ENCODE data around the gene RABL6.
A peak's percentile ranks its signal among the peaks of the same experiment; 100 is the strongest.
"Not testable (repeated sequence)": the region's sequence is repeated elsewhere in the genome, so short reads cannot be mapped to it uniquely, and the experiment has no call there.

Gene RABL6

DNA sequence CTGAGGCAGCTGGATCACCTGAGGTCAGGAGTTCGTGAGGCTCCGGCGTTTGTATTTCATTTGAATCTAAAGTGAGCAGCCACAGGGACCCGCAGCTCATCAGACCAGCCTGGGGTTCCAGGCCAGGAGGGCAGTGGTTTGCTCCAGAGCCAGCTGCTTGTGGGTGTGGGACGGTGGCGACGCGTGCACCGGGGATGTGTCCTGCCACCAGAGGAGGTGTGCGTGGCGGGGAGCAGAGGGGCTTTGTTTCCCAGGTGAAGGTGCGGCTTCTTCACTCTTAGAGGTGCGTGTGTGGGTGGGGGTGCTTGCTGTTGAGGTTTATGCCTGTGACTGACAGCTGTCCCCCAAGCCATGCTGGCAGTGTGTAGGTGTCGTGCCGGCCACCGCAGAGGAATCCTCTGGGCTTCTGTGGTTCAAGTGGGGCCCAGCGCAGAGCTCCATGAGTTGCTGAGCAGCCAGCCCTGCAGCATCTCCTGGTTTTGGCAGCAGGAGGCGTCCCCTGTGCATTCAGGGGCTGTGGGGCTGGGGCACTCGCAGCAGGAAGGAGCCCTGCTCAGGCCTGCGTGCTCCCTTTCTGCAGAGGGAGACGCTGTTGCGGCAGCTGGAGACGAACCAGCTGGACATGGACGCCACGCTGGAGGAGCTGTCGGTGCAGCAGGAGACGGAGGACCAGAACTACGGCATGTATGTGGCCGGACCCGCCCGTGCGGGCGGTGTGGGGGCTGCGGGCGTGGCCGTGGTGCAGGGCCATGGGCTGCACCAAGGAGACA is 27.6 kb downstream of the RABL6 start:
- DNase-seq (ENCODE audit: low read depth) = no peak

DNA sequence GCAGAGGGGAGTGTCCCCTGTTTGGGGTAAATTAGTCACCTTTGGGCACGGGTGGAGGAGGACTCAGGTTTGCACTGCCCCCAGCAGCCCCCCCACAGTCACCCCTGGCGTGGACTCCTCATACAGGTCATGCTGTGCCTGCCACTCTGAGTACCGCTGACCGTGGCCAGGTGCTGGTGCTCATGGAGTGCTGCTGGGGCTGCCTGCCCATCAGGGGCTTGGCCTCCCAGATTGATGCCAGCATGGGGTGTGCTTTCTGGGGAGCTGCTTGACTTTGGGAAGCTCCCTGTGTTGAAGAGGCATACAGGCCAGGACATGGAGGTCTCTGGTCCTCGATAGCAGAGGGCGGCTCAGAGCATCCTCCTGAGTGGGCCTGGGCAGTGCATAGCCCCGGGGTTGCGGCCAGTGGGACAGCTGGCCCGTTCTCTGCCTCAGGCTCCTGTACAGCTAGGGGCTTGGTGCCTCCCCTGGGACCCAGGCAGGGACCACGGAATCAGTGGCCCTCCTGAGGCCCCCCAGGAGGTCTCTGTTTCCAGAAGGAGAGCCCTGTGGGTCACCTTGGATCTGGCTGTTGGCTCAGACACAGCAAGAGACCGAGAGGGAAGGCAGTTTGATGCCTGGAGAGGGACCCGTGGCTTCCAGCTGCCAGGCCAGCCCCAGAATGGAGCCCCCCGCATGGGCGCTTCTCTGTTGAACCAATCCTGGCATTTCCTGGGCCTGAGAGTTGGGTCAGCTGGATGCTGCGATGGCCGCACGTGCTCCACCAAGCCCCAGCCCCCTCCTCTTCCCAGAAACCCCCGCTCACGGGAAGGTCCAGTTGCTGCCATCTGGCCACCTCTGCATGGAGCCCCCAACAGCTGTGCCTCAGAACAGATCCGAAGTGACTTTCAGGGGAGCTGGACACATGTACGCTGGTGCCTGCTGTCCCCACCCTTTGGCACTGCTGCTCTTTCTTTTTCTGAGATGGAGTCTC is 28.5 kb downstream of the RABL6 start:
- DNase-seq (ENCODE audit: low read depth) = no peak

DNA sequence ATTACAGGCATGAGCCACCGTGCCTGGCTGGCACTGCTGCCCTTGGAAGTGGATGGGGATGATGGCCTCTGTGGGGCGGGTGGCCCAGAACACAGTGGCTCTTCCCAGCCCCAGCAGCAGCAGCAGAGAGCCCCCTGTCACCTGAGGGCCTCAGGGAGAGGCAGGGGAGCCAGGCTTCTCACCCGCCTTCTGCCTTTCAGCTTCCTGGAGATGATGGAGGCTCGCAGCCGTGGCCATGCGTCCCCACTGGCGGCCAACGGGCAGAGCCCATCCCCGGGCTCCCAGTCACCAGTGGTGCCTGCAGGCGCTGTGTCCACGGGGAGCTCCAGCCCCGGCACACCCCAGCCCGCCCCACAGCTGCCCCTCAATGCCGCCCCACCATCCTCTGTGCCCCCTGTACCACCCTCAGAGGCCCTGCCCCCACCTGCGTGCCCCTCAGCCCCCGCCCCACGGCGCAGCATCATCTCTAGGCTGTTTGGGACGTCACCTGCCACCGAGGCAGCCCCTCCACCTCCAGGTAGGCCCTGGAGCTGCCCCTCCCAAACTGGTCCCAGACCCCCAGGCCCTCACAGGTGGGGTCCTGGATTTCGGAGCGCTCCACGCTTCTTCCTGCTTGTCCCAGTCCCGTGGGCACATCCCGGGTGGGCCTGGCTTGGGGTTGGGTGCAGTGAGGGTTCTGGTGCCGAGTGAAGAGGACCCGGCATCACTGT is 29.6 kb downstream of the RABL6 start:
- DNase-seq (ENCODE audit: low read depth) = no peak

DNA sequence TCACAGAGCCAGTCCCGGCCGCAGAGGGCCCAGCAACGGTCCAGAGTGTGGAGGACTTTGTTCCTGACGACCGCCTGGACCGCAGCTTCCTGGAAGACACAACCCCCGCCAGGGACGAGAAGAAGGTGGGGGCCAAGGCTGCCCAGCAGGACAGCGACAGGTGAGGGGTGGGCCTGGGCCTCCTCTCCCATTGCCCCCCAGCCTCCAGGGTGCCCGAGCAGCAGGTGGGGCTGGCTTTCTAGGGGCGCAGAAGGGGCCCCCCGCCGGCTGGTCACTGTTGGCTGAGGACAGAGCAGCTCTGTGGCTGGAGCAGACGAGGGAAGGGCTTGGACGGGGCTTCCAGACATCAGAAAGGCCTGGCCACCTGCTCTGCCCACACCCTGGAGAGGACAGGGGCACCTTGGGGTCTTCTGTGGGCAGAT is 30.1 kb downstream of the RABL6 start:
- DNase-seq (ENCODE audit: low read depth) = not testable (repeated sequence)

DNA sequence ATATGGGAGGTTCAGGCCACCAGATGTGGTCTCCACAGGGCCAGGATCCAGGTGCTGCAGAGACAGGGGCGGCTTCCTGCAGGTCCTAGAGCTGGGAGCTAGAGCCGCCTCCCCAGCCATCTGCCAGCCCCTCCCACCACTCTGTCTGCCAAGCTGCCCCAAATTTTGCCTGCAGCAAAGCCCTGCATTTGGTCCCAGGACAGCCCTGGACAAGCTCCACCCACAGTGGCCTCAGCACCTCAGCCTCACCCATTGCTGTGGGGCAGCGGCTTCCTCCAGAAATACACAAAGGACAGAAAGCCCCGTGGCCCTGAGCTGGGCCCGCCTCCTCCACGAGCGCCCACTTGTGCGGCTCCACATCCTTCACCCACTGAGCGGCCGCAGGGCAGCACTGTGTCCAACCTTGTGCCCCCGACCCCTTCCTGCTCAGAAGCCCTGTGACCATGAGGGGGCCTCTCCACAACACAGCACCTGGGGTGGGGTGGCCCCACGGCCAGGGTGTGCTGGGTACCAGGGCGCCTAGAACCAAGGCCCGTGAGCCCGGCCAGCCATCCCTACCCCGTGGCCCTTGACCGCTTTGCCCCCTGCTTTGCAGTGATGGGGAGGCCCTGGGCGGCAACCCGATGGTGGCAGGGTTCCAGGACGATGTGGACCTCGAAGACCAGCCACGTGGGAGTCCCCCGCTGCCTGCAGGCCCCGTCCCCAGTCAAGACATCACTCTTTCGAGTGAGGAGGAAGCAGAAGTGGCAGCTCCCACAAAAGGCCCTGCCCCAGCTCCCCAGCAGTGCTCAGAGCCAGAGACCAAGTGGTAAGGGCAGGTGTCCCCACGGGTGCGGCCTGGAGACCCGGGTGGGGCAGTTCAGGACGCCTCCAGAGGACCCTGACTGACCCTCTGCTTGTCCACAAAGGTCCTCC is 30.8 kb downstream of the RABL6 start:
- DNase-seq (ENCODE audit: low read depth) = no peak

DNA sequence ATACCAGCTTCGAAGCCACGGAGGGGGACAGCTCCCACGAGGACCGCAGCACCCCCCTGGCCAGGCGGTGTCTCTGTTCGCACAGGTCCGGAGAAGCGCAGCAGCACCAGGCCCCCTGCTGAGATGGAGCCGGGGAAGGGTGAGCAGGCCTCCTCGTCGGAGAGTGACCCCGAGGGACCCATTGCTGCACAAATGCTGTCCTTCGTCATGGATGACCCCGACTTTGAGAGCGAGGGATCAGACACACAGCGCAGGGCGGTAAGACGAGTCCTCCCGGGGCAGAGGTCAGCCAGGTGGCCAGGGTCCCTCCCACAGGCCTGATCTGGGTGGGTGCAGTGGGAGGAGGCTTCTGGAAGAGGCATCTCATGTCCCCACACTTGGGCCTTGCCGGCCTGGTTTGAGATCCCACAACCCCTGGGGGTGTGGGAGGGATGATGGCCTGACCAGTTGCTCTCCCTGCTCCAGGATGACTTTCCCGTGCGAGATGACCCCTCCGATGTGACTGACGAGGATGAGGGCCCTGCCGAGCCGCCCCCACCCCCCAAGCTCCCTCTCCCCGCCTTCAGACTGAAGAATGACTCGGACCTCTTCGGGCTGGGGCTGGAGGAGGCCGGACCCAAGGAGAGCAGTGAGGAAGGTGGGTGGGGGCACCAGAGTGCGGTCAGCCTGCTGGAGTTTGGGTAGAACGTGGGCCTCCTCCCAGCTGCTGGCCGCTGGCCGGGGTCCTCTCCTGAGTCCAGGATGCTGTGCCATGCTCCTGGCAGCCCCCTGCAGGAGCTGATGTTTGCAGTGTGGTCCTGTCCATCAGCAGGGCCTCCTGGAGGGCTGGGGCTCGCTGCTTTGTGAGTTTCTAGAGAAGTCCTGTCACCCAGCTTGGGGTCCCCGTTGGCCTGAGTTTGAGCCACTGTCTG is 31.7 kb downstream of the RABL6 start:
- DNase-seq (ENCODE audit: low read depth) = no peak

DNA sequence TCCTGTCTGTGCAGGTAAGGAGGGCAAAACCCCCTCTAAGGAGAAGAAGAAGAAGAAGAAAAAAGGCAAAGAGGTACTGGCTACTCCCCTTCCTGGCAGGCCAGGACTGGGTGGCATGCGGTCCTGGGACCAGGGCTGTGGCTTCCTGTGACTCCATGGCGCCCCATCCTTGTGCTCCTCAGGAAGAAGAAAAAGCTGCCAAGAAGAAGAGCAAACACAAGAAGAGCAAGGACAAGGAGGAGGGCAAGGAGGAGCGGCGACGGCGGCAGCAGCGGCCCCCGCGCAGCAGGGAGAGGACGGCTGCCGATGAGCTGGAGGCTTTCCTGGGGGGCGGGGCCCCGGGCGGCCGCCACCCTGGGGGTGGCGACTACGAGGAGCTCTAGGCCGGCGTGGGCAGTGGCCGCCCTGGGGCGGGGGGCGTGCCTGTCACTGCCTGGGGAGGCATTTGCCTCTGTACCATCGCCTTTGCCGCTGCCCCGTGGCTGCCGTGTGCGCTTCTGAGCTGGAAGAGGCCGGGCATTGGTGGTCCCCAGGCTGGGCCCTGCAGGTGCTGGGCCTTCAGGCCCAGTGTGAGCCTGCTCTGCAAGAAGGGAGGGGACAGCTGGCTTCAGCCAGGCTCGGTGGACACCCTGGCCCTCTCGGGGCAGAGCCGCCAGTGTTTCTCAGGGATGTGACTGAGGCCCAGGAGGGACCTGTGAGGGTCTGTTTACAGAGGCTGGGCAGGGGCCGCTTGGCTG is 32.6 kb downstream of the RABL6 start:
- DNase-seq (ENCODE audit: low read depth) = no peak

DNA sequence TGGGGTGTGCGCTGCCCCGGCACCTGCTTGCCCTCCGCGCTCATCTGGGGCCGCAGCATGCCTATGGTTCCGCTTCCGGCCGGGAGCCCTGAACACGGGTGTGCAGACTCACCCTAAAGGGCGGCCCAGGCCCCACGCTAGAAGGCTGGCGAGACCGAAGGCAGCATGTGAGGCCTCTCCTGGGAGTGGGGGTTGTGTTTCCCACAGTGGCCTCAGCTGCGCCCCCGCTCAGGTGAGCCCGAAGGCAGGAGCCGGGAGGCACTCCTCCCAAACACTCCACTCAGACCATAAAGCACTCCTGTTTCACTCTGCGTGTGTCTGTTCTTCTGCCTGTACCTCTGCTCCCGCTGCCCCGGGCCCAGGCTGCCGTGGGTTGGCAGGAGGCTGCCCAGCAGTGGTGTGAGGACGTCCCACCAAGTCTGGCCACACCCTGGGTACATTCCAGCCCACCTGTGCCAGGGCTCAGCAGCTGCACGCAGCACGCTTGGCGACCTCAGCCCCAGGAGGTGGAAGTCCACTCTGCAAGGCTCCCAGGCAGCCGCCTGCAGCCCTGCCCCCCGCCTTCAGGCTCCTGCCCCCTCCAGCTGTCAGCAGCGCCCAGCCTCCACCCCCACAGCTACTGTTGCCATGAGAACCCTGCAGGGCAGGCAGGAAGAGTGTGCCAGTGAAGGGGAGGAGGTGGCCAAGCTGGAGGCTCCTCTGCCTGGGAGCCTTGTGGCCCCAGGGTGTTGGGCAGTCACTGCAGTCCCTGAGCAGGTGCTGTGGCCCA is 33.3 kb downstream of the RABL6 start:
- DNase-seq (ENCODE audit: low read depth) = no peak

DNA sequence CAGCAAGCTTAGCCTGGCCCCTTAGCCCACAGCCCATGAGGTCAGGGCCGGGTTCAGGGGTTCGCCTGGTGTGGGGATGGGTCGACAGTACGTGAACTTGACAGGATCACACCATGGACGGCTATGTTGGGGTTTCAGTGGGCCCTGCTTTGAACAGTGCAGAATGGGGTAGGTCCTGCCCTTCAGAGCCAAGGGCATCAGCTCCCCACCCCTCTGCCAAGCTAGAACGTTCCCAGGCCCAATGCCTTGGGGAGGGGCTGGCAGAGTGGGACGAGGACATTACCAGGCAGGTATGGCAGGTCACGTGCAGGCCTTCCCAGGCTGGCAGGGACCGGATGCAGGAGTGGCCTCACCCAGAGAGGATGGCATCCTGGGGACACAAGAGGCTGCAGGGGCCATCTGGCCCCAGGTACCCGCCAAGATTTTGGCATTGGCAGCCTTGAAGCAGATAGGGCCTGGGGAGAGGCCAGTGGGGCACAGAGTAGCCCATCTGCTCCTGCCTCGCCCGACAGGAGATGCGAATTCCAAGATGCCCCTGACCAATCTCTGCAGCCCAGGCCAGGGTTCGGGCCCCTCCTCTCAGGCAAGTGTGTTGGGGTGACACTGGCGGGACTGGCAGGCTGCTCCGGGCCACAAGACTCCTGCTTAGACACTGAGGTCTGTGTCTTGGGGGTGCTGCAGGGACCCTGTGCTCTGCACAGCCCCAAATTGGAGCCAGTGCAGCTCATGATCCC is 34.1 kb downstream of the RABL6 start:
- not testable (repeated sequence) for DNase-seq (ENCODE audit: low read depth)

DNA sequence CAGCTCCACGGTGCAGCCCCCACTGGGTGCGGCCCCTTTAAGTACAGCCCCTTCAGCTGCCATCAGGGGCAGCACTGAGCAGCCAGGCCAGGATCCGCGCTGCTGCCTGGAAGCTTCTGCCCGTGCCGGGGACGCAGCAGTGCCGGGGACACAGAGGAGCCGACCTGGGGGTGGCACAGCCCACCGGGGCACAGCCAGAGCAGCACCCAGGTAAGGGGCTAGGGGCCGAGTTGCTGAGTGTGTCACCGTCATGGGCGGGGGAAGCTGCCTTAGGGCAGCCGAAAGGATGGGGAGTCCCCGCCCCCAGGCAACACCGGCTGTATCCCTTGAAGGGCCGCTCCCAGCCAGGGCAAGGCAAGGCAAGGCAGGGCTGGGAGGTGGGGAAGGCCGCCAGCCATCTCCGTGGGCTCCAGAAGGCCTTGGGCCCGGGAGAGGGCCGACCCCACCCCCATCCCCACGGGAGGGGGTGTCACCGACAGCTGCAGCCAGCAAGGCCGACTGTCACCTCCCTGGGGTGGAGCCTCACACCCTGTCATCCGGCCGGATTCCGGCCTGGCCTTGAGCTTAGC is 34.7 kb downstream of the RABL6 start, which contains the start of gene AJM1:
Gene AJM1, plus strand, starts transcription at position 99 of the 569 bp plus-strand sequence. CDS start 1,937 bp downstream, outside the sequence.
- peak; percentile 63 for DNase-seq (ENCODE audit: low read depth)

DNA sequence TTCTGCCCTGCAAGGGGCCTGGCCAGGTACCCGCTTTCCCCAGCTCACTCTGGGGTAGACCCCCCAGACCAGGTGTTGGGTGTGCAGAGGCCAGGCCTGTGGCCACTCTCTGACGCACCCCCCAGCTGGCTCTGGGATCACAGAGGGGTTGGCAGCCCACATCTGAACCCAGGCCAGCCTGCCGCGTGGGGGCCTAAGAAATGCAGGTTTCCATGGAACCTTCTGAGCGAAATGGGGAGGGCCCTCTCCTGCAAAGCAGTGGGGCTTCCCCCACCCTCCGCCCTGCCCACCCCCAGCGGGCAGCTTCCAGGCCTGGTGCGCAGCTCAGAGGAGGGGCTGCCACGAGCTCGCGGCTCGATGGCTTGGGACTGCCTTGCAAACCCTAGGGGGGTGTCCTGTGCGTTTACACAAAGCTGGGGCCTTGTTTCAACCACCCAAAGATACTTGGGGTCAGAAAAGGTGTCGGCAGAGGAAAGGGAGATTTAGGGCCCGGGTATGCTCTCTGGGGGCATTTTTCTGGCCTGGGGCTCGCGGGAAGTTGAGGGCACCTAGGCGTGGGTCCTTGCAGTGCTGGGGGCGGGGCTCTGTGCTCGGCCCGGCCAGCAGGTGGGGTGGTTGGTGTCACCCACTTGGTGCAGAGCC is 35.5 kb downstream of the RABL6 start:
- DNase-seq (ENCODE audit: low read depth) = not testable (repeated sequence)

DNA sequence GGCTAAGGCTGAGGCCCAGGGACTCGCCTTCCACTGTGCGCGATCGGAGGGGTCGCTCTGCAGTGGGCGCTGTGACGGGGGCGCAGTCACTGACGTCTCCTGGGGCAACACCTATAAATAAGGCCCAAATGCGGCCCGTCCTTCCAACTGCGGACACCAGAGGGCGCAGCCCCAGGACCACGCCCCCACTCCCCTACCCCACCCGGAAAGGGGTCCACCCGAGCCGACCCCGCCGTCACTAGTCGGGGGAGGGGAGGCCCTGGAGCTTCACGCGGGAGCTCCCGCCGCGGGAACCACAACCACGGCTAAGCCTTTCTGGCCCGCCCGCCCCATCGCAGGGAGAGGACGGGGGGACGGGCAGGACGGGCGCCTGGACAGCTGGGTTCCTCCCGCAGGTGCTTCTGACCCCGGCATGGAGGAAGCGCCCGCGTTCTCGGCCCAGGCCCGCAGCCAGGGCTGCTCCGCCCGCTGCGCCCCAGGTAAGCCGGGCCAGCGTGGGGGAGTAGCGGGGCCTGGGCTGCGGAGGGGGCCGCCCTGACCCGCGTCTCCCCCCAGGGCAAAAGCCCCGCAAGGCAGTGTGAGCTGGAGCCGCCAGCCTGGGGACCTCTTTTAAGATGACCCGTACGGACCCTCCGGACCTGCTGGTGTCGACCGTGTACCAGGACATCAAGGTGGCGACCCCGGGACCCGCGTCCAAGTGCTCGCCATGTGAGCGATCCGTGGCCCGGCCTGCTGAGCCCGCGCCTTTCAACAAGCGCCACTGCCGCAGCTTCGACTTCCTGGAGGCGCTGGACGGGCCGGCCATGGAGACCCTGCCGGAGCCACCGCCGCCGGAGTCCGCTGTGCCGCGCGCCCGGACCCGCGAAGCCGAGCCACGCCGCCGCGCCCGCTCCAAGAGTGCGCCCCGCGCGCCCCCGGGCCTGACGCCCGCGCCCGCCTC is 36.3 kb downstream of the RABL6 start:
- DNase-seq (ENCODE audit: low read depth) = peak; percentile 33

DNA sequence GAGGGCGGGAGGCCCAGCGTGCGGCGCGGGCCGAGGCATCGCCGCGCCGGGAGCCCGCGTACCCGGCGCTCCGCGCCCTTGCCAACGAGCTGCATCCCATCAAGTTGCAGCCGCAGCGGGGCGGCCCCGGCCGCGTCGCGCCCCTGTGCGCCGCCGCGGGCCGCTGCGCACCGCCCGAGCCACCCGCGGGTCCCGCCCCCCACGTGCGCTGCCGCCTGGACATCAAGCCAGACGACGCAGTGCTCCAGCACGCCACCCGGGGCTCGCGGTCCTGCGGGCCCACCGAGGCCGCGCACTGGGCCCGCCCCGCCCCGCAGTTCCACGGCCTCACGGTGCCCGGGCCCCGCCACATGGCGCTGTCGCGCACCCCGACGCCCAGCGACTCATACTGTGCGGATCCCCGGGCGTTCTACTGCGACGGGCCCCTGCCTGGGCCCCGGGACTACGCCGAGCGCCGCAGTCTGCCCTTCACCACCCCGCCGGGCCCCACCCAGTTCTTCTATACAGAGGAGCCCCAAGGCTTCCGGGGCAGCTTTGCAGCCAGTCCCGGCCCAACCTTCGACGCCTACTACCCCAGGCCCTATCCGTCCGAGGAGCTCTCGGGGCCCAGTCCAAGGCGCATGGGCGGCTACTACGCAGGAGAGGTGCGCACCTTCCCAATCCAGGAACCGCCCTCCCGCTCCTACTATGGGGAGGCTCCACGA is 37.2 kb downstream of the RABL6 start:
- no peak for DNase-seq (ENCODE audit: low read depth)

DNA sequence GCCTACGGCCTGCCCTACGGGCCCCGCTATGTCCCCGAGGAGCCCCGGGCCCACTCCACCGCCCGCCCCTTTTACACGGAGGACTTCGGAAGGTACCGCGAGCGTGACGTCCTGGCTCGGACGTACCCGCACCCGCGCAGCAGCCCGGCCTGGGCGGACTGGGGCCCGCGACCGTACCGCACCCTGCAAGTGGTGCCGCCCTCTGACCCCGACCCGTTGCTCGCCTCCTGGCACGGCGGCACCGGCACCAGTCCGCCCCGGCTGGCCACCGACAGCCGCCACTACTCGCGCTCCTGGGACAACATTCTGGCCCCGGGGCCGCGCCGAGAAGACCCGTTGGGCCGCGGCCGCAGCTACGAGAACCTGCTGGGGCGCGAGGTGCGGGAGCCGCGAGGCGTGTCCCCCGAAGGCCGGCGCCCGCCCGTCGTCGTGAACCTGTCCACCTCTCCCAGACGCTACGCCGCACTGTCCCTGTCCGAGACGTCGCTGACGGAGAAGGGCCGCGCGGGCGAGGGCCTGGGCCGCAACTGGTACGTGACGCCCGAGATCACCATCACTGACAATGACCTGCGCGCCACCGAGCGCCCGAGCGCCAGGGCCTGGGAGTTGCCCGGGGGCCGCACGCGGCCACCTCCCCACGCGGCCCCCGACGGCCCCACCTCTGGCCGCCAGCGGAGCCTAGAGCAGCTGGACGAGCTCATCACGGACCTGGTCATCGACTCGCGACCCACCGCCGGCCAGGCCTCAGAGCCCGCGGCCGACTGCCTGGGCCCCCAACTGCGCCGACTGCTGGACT is 37.9 kb downstream of the RABL6 start:
- DNase-seq (ENCODE audit: low read depth) = no peak

All from stimulated activated CD8-positive, alpha-beta memory T cell treated with anti-CD3 and anti-CD28 coated beads, Interleukin-12 subunit alpha, Interleukin-12 subunit beta, amount 100 ng/mL, for 4 hours (primary cell).